Activated CD8-positive, alpha-beta memory T cell treated with anti-CD3 and anti-CD28 coated beads for 4 hours (primary cell): ENCODE results near the gene SMARCA1.

Experiments
- DNase-seq, 2 donors: peaks; one replicate each; pipeline ENCODE4 v3.0.0-alpha.2; 2020; ENCODE audit warnings: low read depth in 2 of 2

SMARCA1 gene

DNA sequence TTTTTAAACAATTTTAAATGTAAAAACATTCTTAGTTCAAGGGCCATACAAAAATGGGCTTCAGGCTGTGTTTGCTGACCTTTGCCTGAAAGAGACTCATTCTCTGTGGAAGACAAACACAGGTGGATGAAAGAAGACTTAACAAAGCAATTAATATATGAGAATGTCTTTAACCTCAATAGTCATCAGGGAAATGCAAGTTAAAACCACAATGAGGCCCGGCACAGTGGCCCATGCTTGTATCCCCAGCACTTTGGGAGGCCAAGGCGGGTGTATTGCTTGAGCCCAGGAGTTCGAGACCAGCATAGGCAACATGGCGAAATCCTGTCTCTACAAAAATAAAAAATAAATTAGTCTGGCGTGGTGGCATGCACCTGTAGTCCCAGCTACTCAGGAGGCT, 7.1 kb upstream of the SMARCA1 start:
- DNase-seq, result no peak

DNA sequence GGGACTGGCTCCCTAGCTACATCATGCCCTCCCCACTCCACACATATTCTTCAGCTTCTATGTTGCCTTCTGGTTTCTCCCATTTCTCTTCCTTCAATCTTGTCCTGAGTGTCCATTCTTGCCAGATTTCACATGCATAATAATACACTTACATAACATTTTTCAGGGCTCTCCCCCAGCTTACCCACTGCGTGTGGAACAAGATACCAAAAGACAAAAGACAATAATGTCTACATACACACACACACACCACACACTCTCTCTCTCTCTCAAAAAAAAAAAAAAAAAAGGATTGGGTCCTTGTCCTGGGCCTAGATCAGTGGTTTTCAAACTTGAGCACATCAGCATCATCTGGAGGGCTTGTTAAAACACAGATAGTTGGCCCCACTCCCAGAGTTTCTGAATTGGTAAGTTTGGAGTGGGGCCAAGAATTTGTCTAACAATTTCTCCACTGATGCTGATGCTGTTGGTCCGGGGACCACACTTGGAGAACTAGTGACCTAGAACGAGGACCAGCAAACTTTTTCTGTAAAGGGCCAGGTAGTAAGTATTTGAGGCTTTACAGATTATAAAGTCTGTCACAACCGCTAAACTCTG, 6.5 kb upstream of the SMARCA1 start:
- DNase-seq, result no peak

DNA sequence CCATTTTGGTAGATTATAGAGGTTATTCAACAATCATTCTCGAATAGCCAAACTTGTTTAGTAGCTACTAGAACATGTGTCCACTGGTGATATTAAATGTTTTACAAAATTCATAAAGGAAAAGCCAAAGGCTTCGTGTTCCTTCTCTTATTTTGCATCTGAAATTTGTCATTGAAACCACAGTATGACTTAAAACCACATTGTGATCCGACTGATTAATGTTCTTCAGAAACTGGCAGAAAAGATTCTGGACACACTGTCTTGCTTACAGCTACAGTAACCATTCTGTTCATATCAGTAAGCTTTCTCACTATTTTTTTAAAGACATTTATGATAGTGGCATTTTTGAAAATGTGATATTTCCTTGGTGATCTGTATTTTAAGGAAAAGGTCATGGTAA, 2.6 kb upstream of the SMARCA1 start:
- no peak for DNase-seq

DNA sequence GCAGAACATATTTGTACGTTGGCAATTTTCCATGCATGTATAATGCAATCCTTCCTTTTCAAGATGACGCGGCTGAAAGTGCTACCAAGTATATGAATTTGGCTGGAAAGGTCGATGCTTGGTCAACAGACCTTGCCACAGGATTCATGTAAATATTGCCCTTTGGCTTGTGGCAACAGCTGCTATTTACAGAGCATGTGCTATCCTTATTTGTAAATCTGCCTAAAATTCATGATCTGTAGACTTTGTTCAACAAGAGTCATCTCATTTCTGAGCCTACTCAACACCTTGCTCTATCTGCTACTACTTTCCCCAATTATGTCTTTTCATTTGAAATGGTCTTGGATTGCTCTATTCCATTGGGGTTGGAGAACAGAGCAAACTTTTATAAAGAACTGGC, 1.9 kb upstream of the SMARCA1 start:
- DNase-seq, result no peak

DNA sequence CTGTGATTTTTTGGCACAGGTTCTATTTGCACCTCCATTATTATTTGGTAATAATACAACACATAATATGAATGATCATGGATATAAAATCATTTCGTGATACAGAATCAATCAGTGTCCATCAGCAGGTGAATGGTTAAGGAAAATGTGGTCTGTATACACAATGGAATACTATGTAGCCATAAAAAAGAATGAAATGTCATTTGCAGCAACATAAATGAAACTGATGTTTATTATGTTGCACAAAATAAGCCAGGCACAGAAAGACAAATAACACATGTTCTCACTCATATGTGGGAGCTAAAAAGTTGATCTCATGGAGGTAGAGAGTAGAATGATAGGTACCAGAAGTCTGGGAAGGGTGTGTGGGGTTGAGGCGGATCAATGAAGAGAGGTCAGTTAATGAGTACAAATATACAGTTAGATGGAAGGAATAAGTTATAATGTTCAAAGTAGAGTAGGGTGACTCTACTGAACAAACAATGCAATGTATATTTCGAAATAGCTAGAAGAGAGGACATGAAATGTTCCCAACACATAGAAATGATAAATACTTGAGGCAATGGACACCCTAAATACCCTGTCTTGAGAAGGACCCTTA, 1.1 kb upstream of the SMARCA1 start:
- no peak for DNase-seq

DNA sequence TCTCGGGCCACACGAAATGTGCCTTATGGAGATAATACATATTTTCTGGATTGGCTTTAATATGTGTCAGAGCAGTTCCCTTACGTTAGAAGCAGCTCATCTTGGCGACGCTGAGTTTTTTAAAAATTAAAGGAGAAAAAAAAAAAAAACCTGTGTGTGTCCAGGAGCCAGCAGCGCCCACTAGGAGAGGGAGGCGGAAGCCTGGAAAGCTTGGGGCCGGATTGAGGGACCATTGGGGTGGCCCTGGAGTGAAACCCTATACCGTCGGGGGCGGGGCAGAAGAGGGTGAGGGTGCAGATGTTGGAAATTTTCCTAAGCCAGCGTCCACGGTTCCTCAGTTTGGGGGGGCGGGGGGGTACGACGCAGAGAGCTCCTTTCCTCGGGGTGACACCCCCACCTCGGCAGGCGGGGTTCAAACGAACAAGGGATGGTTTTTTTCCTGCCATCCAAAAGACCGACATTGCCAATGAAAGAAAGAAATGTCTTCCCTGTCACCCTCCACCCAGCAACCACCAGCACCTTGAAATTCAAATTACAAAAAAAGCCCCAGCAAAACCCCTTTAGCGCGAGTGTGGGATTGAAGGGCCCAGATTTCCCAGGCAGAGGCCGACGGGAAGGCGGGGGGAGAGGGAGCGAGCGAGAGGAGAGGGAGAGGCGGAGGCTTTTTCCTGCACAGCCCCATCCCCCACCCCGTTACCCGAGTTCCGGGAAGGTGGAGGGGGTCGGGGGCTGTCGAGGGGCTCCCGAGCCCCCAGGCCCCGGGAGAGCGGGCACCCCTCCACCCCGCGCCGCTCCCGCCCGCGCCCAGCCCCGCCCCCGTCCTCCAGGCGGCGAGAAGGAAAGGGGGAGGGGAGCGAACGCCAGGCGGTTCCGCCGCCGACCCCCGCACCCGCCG, 859 bp downstream of the SMARCA1 start:
- no peak for DNase-seq

DNA sequence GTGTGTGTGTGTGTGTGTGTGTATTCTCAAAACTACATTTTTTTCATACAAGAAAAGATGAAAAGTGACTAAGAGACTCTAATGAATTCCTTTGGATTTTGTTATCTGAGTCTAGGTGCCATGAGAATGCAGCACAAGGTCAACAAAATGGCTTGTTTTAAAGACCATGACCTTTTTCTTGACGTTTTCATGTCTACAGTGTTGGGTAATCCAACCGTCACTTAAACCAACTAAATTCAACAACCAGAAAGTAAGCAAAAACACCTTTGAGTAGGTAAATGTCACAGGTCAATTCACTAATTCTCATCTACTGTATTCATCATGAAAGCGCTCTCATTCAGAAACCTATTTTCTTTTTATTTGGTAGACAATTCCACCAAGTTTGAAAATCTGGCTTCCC, 3.1 kb downstream of the SMARCA1 start:
- no peak for DNase-seq

DNA sequence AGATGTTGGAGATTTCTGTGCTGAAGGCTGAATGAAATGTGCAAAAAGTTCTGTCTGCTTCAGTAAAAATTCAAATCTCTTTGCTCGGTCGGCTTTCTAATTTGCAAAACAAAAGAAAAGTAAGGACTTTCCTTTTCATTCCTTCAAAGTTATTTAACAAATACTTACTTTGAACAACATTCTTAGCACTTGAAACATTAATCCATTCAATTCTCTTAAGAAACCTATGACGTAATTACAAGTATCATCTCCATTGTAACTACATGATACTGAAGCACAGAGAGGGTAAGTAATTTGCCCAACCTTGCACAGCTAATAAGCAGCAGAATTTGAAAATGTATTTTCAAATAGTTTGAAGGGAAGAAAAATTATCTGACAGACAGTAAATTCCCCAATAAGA, 6.9 kb downstream of the SMARCA1 start:
- DNase-seq, result no peak

DNA sequence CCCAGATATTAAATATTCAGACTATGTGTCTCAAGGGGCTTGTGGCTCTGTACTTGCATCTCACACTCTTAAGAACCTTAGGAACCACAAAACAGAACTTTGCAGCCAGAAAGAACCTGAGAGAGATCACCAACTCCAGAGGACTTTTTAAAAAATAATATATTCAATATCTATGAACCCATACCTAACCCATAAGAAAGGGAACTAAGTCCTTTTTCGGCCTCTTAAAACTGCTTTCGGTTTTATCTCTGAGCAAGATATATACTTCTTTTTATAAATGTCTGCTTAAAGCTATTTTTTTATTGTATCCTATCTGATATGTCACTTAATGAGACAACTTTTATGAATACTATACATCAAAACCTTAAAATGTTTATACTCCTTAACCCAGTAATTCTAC, 10.9 kb downstream of the SMARCA1 start:
- no peak for DNase-seq

DNA sequence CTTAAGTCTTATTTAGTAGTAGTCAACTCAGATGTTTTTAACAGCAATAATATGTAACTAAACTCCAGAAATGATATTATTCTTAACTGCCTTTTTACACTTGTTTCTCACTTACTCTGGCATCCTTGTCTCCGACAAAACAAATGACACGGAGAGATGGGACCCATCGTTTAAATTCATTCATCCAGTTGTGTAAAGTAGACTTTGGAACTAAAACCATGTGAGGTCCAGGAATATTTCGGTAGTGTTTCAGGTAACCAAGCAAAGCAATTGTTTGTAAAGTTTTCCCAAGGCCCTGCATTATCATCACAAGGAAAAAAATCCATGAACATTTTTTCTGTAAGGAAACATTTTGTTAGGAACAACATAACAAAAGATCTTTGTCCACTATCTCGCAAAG, 11.6 kb downstream of the SMARCA1 start:
- no peak for DNase-seq

DNA sequence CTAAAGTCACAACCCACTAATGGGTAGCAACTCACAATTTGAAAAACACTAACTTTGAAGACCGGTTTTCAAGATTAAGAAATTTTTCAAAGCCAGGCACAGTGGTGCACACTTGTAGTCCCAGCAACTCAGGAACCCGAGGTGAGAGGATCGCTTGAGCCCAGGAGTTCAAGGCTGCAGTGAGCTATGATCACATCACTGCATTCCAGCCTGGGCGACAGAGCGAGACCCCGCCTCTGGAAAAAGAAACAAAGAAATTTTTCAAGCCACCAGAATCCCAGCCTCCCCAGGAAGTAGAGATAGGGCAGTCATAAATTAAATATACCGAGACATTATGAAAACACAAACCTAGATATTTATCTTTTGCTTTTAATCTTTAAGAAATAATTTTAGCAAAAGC, 13.0 kb downstream of the SMARCA1 start:
- DNase-seq, result no peak

DNA sequence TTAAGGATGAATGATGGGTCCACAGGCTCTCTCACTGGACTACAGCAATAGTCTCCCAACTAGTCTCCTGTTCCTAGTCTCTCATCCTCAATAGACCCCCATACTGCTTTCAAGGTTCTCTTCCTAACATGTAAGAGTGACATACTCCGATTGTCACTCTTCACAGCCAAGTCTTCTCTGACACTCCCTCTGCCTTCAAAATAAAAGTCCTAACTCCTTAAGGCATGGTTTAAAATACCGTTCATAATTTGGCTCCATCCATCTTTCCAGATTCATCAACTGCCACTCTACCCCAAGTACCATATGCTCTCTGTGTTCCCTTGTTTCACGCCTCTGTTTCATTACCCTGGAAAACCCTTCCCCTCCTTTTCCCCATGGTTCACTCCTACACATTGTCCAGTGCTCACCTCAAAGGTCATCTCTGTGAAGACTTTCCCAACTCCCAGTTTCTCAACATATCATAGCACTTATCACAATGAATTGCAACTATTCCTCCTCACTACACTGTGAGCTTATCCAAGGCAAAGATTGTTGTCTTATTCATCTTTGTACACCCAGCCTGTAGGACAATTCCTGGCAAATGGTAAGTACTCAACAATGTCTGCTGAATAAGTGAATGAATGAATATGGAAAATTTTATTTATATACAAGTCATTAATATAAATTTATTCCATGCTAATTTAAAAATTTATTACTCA, 26.0 kb downstream of the SMARCA1 start:
- no peak for DNase-seq

DNA sequence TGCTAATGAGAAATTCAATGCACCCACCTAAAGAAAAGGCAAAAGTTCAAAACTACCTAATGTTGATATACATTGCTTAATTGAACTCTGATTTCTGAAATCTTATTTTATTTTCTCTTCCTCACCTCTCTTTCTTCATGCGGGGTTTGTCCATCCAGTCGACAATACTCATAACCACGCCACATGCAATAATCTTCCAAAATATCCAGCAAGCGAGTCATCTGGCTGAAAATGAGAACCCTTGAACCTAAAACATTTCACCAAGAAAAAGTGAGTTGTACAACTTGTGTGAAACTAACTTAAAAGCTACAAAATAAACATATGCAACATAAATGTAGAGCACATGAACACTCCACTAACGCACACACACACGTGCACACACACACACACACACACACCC, 26.7 kb downstream of the SMARCA1 start:
- DNase-seq, result no peak

DNA sequence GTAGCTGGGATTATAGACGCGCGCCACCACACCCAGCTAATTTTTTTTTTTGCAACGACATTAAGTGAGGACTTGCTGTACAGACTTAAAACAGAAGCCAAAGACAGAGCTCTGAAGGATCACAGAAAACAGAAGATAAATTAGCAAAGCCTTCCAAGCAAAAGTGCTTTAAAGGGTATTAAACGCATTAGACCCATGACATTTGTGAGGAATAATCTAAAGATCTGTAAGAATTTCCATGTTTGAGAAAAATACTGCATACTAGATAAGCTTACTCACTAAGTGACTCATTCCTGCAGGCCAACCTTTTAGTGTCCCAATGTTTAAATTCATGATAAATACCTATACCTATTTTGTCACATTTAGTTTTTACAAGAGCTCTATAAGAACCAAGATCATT, 27.4 kb downstream of the SMARCA1 start:
- DNase-seq, result no peak

DNA sequence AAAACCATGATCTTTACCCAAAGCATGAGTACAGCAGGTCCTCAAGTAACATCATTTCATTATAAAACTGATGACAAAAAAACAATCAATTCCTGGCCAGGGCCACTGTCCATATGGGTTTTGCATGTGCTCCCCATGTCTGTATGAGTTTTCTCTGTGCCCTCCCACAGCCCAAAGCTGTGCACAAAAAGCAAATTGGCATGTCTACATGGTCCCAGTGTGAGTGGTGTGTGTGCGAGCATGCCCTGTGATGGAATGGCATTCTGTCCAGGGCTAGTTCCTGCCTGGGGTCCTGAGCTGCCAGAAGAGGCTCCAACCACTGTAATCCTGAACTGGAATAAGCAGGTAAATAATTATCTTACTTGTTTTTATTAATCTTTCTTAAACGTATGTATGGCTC, 28.4 kb downstream of the SMARCA1 start:
- no peak for DNase-seq

DNA sequence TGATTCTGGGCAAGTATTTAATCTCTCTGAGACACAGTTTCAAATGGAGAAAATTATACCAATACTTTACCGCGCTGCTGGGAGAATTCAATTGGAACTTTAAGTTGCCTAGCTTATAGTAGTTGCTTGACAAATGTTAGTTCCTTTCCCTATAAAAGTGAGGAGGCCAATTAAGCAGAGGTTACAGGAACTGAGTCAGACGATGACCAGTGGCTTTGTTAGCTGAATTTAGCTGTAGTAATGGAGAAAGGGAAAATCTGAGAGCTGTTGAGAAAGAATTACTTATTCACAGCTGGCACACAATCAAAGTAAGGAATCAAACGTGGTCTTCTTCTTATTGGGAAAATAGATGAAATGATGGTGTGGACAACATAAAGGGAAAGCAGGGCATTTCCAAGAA, 29.6 kb downstream of the SMARCA1 start:
- DNase-seq, result no peak

DNA sequence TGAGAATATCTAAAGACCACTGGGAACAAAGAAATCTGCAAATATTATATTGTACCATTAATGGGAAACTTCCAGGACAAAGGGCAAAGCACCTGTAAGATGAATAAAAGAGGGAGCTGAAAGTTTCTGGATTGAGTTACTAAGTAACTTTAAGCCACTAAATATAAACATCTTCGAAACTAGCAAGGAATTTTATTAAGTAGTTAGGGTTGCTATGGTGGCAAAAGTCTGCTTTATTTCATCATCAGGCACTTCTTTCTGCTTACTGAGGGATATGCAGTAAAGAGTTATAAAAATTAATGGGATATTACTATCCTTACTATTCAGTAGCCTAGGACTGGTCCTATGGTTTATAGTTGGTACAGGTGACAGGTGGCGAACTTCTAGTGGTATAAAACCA, 33.0 kb downstream of the SMARCA1 start:
- DNase-seq, result no peak

DNA sequence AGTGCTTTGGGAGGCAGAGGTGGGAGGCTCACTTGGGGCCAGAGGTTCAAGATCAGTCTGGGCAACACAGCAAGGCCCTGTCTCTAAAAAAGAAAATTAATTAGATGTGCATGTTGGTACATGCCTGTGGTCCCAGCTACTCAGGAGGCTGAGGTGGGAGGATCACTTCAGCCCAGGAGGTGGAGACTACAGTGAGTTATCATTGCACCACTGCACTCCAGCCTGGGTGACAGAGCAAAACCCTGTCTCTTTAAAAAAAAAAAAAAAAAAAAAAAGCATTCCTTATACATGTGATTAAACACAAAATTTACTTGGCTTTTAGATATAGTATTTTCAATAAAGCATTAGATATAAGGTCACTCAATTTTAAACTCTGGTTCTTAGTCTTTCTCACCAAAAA, 34.9 kb downstream of the SMARCA1 start:
- no peak for DNase-seq

DNA sequence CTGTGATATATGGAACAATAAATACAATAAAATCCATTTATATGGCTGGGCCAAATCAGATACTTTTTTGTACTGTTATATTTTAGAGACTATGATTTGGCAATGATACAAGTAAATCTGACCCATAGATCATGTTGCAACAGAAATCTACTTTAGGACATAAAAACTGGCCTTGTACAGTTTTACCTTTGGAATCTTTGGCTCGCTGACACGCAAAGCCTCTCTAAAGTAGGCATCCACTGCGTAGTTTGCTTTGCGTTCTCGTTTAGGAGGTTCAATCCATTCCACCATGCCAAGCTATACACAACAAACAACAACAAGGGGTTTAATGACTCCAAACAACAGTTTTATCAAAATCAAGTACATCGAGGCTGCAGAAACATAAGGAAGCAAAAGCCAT, 42.4 kb downstream of the SMARCA1 start:
- DNase-seq, result no peak

DNA sequence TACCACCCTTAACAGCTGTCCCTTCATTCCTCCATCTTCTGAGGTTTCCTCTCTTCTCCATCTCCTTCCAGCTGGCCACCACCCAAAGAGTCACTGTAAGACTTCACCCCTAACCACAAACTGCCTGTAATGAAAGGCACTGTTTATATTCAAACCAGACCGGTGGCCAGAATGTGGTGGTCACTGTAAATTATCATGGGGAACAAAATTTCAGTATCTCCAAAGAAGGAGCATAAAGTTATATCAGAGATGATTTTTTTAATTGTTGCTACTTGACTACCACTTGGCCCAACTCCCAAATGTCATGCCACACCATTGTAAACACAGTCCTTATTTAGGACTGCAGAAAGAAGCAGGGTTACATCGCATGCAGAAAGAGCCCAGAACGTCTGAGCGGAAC, 44.8 kb downstream of the SMARCA1 start:
- no peak for DNase-seq

DNA sequence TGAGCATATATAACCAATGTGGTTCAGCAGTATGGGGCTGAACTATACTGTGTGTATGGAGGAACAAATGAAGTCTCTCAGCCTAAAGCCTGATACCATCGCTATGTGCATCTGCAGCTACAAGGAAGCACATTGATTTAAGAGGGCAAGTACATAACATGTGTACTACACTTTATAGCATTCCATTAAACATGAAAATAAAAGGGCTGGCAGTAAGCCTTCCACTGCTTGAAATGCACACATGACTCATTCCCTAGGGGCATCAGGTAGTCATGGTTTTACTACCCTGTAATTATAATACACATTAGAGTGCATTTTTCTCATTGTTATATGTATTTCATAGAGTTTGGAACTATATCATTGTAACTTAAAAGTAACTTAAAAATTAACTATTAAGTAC, 51.2 kb downstream of the SMARCA1 start:
- no peak for DNase-seq

DNA sequence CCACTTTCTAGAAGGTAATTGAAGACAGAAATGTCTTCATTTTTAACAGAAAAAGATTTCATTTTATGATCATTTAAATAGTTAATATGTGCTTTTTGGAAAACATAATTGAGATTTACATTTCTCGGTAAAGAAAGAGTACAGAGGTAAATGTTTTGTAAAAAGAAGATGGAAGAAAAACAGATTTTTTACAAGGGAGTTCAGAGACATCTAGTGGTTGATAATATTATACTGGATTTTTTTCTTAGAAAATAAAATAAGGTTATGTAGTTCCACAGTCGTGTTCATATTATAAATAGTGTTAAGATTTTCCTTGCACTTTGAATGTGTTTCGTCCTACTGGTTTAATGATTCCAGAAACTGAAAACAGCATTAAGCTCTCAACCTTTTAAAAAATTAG, 60.6 kb downstream of the SMARCA1 start:
- DNase-seq, result no peak
